ELR (cell line): ENCODE measurements around the gene SLC16A4.
"Not testable (repeated sequence)": the region's sequence is repeated elsewhere in the genome, so short reads cannot be mapped to it uniquely, and the experiment has no call there.

ENCODE experiments used
- DNase-seq: peaks from one replicate; pipeline ENCODE4 v3.0.0-alpha.2; 2015; ENCODE audit warnings: low read depth

SLC16A4 gene

DNA sequence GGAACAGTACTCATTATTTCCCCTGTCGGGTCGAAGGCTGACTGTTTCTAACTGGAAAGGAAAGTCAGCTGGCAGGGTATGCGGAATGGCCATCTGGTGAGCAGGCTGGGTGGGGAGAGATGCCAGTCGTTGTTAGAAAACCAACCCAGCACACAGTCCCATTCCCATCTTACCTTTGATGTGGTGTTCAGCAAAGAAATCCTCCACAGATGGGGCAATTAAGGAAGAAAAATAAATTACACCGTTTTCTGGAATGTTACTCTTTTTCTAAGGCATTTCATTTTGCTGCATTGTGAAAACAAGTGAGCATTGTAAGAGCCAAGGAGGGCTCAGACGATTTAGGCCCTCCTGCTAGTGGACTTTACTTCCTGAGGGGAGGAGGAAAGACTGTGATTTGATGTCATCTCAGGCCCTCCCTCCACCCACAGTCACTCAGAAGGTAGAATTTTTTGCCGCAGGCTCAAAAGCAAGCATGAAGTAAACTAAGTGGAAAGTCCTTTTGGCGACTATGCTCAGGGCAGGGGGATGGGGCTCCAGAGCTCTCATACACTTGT is at the start of gene SLC16A4:
Gene SLC16A4, minus strand, starts transcription at position 335 of the 554 bp plus-strand sequence. CDS start 1,703 bp downstream, outside the sequence.
- peak; percentile 80 for DNase-seq

DNA sequence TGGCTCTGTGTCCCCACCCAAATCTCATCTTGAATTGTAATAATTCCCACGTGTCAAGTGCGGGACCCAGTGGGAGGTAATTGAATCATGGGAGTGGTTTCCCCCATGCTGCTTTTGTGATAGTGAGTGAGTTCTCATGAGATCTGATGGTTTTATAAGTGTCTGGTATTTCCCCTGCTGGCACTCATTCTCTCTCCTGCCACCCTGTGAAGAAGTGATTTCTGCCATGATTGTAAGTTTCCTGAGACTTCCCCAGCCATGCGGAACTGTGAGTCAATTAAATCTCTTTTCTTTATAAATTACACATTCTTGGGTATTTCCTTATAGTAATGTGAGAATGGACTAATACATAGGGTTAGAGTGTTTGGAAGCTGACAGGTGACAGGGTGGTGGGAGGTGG is 49.0 kb upstream of the SLC16A4 start:
- not testable (repeated sequence) for DNase-seq

DNA sequence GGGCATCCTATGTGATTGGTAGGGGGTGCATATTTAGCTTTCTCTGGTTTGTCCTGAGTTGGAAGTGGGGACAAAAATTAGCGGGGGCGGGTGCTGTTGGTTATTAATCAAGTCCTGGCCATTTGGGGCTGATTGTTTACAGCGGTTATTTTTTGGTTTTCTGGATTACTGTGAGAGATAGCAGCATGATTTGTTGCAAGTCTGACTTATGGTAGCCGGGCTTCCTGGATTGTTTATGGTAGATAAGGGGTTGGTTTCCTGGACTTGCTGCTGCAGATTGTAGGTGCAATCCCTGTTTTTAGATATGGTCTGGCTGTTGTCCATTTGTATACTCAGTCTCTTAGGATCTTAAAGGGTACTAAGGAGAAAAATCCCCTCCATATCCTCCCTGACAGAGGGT is 48.1 kb upstream of the SLC16A4 start:
- no peak for DNase-seq

DNA sequence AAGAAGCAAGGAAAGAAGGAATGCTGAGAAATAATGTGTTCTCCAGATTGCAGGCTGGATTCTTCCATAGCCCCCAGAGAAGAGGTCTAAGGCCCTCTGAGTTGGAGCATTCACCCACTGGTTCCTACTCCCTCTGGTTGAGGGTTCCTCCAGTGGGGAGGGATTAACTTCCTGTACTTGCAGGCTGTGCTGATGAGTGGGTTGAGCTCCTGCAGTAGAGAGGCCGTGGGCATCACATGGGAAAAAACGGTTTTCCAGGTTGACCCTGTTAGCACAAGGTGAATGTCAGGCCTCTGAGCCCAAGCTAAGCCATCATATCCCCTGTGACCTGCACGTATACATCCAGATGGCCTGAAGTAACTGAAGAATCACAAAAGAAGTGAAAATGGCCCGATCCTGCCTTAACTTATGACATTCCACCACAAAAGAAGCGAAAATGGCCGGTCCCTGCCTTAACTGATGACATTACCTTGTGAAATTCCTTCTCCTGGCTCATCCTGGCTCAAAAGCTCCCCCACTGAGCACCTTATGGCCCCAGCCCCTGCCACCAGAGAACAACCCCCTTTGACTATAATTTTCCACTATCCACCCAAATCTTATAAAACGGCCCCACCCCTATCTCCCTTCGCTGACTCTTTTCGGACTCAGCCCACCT is 46.9 kb upstream of the SLC16A4 start:
- DNase-seq = not testable (repeated sequence)

DNA sequence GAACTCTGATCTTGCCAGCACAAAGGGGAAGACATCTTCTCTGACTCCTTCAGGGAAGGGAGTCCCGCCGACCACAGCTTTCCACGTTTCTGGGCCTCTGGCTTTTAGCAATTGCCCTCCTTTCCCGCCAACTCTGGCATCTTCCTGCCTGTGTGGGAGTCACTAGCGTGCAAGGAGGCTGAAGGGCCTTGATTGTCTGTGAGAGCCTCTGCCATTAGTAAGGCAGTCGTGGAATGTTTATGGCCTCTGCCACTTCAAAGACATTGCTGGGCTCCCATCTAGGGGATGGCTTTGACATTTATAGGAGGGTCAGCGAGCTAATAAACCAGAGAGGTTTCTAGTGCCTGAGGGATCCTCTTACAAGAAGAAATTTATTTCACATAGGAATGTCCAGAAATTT is 45.8 kb upstream of the SLC16A4 start:
- peak; percentile 3 for DNase-seq

DNA sequence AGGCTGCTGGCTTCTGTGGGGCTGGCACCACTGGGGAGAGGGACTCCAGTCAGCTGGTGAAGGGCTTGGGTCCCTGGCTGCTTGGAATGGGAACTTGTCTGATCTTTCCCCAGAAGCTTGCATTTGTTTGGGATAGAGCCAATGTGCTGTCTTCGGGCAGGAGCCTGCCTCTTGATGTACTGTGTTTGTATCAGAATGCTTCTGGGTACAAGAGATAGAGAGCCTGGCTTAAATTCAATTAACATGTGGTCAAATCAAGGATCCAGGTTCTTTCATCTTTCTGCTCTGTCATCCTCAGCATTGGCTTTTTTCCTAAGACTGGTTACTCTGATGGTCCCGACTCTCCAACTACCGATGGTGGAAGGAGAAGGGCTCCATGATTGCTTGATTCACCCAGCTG is 44.1 kb upstream of the SLC16A4 start:
- no peak for DNase-seq

DNA sequence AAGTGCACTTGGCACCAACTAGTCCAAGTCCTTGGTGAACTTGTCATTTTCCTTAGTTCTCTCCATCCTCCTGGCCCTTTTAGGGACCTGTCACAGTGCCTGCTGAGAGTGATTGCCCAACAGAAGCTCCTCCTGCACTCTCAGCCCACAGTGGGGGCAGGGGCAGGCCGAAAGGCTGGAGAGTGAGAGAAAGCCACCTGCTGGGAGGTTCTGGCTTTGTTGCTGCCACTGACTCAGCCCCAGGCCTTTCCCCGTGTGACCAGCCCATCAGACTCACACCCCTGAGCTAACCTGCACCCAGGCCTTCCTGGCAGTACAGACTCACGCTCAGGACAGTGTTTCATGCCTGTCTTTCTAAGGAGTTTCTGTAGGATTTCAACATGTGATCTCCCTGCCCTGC is 43.0 kb upstream of the SLC16A4 start:
- DNase-seq = peak; percentile 51

DNA sequence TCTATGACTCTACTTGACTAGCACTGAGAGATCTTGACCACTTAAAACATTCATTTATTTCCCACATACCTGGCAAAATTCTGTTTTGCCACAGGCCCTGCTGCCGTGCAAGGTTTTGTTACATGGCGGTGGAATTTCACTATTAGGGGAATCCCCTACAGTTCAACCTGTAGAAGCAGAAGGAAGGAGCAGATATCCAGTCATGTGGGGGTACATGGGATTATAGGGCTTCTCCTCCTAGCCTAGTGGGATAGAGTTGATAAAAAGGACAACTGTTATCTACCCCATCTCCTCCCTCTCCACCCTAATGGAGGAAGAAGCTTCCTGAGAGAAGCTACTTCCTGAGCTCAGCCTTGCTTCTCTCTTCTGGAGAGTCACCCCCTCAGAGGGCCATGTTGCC is 42.4 kb upstream of the SLC16A4 start:
- DNase-seq = no peak

DNA sequence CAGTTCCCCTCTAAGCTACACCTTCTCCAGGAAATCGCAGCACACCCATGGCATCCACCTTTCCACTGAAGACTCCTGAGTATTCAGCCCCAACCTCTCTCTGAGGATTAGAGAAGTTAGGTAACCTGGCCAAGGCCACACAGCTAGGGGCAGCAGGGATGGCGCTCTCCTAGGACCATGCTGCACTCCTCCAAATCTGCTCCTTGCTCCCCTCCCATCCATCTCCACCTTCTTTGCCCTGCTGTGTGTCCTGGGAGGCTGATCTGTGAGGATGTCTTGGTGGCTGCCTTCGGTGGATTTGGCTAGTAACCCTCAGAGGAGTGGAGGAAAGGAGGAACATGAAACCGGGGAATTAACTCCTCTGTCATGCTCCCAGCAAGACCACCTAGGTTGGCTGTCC is 40.1 kb upstream of the SLC16A4 start:
- no peak for DNase-seq

DNA sequence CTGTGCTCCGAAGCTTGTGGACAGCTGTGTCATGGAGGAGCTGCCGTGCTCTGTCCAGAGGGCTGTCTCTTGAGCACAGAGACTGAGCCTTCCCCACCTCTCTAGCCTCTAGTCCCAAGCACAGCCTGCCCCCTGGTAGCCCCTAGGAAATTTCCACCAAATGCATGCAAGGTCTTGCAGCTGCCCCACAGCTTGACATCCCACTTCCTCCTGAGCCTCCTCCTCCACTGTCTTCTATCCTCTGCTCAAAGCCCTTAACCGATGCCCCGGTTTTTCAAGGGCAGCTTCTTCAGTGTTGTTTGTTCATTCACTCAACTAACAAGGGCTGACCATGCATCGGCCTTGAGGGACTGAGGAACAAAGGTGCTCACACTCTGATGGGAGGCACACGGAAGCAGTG is 39.5 kb upstream of the SLC16A4 start:
- no peak for DNase-seq

DNA sequence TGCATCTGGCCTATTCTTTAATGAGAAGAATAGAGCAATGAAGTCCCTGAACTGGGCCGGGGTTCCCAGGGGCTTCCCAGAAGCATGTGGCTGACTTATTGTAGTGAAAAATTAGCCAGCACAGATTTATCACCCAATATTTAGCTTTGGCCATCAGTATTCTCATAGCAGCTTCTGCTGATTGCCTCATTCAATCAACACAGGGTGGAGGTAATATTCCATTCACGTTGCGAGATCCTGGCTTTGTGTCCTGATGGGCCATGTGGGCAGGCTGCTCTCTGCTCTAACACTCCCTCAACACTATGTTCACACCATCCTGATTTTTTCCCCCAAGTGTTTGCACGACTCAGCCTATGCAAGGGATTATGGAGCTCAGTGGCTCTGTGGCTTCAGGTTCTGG is 38.1 kb upstream of the SLC16A4 start:
- DNase-seq = no peak

DNA sequence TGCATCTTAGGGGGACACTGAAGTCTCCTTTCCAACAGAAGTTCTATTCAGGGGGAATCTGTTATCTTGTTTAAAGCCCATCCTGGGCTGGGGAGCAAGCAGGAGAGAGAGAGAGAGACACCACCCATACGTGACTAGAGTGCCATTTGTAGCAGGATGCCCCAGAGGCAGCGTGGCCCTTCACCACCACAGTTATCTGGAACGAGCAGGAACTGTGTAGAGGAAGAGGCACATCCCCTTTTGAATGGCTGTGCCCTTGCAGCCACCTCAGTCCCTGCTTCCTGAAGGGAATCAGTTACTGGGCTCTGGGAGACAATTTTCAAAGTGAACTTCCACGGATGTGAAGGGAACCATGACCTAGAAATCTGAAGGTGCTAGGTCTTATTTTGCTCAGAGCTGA is 36.0 kb upstream of the SLC16A4 start:
- no peak for DNase-seq

DNA sequence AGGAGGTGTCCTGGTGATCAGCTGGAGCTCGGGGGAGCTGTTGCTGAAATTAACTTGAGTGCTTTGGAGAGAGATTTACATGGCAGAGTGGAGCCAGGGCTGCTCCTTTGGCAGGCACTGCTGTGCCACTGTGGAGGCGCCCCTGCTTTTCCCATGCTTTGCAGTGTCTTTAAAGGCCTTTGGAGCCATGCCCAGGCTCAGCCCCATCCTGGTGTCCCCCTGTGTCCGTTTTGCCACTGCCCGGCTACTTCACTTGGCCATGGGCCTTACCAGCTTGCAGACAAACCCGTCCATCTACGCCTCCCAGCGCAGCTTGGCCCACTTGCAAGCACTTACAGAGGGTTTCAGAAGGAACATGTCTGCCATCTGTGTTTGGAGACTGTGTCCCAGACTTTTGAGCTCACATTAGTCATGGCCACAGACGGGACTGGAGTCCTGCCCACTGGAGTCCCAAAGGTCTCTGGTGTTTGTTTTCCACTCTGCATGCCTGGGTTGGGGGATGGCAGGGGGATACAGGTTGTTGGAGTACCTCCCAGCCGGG is 34.9 kb upstream of the SLC16A4 start:
- no peak for DNase-seq

DNA sequence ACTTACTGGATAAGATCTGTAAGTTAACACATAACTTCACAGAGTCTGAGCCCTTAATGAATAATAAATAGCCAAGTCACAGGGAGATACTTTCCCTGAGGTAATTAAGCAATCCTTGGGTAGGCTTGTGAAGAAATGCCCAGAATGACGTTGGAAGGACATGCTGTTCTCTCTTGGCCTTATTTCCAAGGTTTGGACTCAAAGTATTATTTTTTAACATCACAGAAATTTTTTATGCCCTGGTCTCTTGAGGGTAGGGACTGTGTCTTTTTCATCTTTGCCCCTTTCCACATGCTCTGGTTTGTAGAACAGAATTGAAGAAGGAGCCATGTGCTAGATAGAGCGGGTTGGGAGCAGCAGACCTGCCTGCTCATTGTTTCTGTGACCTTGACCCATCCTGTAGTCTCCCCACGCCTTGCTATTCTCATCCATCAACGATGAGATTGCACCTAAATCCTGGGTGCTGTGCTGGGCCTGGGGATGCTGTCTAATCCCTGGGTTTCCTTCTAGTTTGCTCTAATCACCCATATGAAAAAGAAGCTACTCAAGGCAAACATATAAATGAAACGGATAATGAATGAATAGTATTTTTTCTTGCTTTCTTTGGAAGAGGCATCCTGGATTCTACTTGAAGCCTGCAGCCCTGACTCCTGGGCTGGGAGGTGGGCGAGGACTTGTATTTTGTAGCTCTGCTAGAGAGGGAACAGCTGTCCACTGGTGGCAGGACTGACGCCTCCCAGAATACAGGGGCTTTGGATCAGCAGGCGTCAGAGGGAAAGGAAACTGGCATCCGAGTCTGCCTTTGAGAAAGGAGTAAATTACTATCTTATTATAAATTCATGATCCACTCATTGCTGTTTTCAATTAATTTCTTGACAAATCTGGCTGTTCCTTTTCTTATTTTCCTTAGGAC is 34.1 kb upstream of the SLC16A4 start:
- DNase-seq = no peak

DNA sequence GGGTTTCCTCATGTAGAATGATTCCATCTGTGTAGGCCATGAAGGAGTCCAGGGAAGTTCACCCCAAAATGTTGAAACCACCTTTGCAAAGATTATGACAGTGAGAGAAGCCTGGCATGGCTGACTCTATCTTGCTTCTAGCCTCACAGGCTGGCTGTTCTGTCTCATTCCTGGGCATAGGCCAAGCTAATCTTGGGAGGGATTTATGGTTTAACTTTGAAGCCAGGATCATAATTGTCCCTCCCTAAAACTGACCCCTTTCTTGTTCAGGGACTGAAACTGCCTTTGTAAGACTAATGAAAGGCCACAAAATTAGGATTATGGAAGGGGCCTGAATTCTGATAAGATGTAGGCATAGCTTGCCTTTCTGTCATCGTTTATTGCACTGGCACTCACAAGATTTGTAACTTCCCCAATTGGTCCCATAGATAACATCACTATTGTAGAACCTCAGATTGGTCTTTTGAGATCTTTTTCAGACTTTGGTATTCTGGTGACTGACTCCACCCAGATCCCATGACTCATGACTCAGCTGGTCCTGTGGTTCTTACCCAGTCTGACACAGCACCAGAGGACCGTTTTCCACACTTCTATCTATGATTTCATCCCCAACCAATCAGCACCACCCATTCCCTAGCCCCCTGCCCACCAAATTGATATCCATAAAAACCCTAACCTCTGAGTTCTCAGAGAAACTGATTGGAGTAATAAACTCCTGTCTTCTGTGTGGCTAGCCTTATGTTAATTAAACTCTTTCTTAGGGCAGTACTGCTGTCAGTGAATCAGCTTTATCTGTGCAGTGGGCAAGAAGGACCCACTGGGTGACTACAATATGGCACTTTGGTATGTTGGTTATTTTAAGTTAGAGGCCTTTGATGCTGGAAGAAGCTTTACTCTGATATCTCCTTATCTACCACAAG is 30.3 kb upstream of the SLC16A4 start:
- peak; percentile 75 for DNase-seq

DNA sequence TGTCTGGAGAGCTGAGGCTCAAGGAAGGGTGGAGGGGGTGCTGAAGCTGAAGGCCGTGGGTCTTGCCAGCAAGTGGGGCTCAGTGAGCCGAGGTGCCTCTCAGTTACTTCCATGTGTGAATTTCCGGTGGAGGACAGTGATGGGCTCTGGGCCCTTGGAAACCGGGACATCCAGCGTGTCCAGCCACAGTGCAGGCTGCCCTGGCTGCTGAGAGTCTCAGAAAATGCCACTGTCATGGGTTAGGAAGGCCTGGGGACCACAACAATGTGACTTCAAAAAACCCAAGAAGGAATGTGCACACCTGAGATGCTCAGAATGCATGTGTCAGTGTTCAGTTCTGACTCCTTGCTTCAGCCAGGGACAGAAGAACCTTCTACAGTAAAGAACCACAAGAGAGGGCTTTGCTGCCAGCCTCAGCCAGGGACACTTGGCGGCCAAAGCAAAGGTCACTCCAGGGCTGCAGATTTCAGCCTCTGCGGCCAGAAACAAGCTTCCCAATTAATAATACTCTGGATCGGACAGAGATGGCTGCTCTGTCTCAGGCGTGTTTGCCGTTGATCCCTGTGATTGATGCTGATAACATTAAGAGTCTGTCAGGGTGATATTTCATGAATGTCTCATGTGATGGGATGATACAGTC is 29.3 kb upstream of the SLC16A4 start:
- DNase-seq = no peak

DNA sequence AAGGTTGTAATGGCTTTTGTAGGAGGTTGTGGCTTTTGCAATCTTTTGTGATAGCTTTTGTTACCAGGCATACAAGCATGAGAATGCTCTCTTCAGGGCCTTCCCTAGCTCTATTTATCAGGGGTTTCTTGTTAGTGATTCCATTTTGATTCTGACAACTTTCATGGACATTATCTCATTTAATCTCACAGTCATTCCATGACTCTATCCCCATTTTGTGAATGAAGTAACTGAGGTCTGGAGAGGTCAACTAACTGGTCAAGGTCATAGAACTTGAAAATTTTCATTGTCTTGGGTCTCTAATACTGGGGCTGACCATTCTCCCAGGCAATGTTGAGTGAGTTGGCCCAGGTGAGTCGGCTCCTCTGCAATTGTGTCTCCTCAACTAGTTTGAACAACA is 27.9 kb upstream of the SLC16A4 start:
- DNase-seq = no peak

DNA sequence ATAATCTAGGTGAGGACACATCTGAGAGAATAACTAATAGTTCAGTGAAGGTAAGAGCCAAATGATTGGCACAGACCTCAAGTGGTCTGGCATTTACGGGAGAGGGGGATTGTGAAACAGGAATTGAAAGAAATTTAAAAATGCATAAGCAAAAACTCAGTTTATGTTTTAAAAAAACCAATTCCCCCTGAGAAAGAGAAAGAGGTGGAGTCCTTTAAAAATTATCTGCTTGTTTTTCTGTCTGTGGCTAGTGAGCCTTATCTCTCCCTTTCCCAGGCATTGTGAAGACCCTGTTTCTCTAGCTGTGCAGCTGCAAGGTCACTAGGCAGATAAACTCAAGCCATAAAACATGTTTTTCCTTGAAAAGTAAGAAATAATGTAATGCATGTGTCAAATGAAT is 22.2 kb upstream of the SLC16A4 start:
- DNase-seq = not testable (repeated sequence)

DNA sequence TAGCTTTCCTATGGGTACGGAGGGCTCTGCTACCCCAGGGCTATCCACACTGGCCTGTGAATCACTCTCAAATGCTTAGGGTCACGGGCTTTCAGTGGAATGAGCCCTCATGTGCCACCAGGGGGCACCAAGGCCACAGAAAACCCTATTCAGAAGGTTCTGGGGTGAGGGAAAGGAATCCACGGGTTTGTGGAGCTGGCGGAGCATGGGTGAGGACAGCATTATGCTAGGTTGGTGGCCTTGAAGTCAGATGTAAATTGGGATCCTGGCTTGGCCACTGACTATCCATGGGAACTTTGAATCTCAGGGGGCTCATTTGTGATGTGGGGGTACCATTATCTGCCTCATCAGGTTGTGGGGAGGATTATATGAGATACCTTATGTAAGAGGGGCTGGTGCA is 21.8 kb upstream of the SLC16A4 start:
- DNase-seq = peak; percentile 85

DNA sequence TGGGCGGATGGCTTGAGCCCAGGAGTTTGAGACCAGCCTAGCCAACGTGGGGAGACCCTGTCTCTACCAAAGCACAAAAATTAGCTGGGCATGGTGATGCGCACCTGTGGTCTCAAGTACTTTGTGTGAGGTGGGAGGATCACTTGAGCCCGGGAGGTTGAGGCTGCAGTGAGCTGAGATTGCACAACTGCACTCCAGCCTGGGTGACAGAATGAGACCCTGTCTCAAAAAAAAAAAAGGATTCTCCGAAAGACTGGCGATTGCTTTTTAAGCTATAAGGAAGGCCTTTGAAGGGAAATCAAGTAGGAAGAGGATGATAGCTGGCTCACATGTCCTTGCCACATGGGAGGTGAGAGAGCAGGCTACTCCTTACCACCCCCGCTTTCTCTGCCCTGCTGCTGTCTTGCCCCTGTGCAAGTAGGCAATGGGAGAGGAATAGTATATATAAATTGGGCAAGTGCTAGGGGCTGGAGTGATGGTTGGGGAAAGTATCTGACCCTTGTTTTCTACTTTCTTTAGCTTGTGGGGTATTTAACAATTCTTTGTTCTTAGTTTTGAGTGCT is 20.4 kb upstream of the SLC16A4 start:
- no peak for DNase-seq

DNA sequence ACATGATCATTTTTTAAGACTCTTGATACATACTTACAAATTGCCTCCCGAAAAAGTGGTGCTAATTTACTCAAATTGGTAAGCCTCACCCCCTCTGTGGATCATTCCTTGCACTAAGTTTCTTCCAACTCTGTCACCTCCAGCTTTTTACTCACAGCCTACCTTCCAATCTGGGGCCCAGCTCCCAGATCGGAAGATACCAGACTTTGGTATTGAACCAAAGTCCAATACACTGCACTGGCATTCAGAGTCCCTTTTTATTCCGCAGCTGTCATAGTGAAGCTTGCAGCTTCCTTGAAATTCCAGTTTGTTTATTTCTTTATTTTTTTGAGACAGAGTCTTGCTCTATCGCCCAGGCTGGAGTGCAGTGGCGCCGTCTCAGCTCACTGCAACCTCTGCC is 18.5 kb upstream of the SLC16A4 start:
- DNase-seq = no peak
